Ureter (tissue), 1 donor: ENCODE measurements around the gene PTEN. TPM values are rescaled to one million over a fixed set of nuclear protein-coding genes. Genes with fewer than 3 reads are reported as not detected.
"Not testable (repeated sequence)": the region's sequence is repeated elsewhere in the genome, so short reads cannot be mapped to it uniquely, and the experiment has no call there.

Source experiments
- DNase-seq: peaks from one replicate; pipeline ENCODE4 v3.0.0-alpha.2; 2020; ENCODE audit warnings: low spot score
- total RNA-seq: library from RNA; stranded (reverse); gene quantifications from one replicate; pipeline ENCODE4 v1.2.4, GENCODE V29; 2023
- donor health status: DM: yes; HTN: yes; CAD: no.

The PTEN gene
- total RNA-seq, 1 donor from 2014 or later = 159 TPM

DNA sequence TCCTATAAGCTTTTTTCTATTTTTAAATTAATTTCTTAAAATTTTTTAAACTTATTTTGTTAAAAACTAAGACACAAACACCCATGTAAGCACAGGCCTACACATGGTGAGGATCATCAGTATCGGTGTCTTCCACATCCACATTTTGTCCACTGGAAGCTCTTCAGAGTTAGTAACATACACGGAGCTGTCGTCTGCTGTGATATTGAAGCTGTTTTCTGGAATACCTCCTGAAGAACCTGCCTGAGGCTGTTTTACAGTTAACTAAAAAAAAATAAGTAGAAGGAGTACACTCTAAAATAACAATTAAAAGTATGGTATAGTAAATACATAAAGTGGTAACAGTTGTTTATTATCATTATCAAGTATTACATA, 17.8 kb upstream of the PTEN start:
- no peak for DNase-seq

- DNase-seq = no peak
These were observed 17.4 kb upstream of the PTEN start for GRCh38 chr10:87846023-87846422.

- DNase-seq = not testable (repeated sequence)
These were observed 16.7 kb upstream of the PTEN start for GRCh38 chr10:87846711-87847110.

- no peak for DNase-seq
These were observed 15.9 kb upstream of the PTEN start for GRCh38 chr10:87847550-87847949.

DNA sequence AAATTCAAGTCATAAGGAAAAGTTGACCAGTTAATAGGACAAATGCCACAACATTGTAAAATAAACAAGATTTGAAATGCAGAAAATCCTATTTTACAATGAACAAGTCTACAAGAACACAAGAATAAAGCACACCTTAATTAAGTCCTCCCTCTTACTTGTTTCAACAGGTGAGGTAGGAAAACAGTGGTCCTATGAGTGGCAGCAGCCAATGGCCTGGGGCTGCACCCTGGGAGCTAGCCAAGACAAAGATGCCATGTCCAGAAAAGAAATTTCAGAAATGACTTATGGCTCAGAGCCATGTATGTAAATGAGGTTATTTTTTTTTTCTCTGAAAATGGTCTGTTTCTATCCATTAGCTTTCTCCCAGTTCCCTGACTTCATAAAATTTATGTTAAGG, 14.4 kb upstream of the PTEN start:
- DNase-seq = no peak

GRCh38 chr10:87850742-87851205, 12.7 kb upstream of the PTEN start:
- peak; percentile 61 for DNase-seq

GRCh38 chr10:87852089-87852488, 11.3 kb upstream of the PTEN start:
- DNase-seq = no peak

- not testable (repeated sequence) for DNase-seq
These were observed 8.2 kb upstream of the PTEN start for GRCh38 chr10:87855247-87855646.

DNA sequence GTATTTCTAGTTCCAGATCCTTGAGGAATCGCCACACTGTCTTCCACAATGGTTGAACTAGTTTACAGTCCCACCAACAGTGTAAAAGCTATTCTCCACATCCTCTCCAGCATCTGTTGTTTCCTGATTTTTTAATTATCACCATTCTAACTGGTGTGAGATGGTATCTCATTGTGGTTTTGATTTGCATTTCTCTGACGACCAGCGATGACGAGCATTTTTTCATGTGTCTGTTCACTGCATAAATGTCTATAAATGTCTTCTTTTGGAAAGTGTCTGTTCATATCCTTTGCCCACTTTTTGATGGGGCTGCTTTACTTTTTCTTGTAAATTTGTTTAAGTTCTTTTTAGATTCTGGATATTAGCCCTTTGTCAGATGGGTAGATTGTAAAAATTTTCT, 7.8 kb upstream of the PTEN start:
- DNase-seq = not testable (repeated sequence)

- peak; percentile 52 for DNase-seq
These were observed 3.1 kb upstream of the PTEN start for GRCh38 chr10:87860156-87860795.

GRCh38 chr10:87860816-87861403, 2.5 kb upstream of the PTEN start:
- no peak for DNase-seq

DNA sequence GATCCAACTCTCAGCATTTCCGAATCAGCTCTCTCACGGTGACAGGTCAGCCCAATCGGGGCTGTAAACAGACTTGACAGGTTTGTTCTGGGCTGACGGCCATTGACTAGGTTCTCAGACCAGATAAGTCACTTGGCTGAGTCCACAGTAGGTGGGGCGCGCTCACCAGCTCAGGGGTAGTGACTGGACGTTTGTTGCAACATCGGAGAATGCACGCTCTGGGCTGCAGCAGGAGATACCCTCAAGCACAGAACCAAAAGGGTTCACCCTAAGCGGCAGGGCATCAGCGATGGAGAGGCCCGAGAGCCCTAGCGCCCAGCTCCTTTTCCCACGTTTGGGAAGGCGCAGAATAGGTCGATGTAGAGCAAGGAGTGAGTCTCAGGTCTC, 1.9 kb upstream of the PTEN start:
- peak; percentile 86 for DNase-seq

DNA sequence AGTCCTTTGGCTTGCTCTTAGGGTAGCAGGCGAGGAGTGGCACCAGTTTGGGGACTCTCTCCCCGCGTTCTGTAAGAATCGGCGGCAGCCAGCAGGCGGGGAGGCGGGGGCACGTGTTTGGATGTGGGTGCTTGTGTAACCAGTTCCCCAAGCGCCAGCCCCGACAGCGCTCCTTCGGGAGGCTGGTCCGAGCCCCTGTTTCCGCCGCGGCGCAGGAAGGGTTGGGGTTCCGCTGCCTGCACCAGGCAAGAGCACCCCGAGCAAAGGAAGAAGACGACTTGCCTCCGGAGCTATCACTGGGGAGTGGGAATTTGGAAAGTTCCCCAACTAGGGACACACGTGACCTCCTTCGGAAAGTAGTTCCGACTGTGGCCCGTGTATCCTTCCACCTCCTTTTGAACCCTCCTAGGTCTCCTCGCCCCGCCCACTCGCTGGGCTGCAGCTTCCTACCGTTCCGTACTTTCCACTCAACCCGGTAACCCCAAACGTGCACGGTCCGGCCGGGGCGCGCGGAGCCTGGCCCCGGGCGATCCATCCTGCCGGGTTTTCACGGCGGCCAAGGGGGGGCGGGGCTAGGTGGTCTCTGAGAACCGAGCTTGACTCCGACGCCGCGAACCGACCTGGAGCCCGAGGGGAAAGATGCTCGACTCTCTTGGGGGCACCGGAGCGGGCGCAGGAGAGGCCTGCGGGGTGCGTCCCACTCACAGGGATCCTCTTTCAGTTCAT, 1.3 kb upstream of the PTEN start:
- DNase-seq = peak; percentile 98

DNA sequence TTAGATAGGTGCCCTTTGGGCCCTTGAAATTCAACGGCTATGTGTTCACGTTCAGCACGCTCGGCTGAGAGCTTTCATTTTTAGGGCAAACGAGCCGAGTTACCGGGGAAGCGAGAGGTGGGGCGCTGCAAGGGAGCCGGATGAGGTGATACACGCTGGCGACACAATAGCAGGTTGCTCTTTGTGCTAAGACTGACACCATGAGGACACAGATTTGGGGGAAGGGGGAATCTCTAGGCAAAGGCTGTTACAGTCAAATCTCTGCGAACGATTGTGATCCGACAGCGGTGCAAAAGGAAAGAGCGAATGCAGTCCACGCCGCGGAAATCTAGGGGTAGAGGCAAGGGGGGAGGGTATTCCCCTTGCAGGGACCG, 759 bp upstream of the PTEN start:
- DNase-seq = no peak

GRCh38 chr10:87863951-87864495, 598 bp downstream of the PTEN start:
- not testable (repeated sequence) for DNase-seq

GRCh38 chr10:87864496-87865059, 1.2 kb downstream of the PTEN start:
- DNase-seq = no peak

GRCh38 chr10:87865241-87865881, 1.9 kb downstream of the PTEN start:
- DNase-seq = no peak

DNA sequence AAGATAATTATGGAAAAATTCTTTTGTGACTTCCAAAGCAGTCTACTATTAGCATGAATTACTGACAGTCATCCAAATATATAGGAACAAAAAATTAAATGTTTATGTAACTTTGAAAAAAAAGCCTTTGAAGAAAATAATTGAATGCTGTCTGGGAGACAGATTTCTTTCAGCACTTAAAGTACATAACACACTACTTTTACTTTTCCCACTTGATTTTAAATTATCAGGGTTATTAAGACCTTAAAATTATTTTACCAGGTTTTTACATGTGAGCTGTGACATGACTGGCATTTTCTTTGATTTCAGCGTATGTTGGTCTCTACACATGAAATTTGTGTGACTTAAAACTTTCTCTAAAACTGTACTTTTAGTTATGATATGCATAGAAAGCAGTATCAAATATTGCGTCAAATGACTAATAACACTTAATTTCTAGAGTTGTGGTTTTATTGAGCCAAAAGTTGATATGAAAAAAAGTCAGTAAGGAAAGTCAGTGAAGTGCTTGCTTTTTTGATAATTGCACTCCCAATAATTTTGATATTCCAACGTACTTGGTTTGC, 3.1 kb downstream of the PTEN start:
- DNase-seq = no peak

DNA sequence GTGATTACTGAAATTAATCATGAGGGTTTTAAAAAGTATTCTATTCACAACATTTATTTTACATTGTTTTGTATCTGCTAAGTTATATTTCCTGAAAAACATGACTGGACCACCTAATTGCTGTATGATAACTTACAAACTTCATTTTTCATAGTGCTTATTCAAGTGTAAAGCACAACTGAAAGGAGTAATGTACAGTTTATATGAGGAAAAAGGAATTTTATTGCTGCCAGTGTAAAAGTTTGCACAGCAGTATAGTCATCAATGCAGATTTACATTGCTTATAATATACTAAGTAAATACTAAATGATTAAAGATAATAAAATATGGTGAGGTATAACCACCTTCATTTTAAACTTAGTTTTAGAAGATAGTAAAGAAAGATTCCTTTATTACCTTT, 4.0 kb downstream of the PTEN start:
- no peak for DNase-seq

- DNase-seq = no peak
These were observed 4.9 kb downstream of the PTEN start for GRCh38 chr10:87868277-87868676.

GRCh38 chr10:87869139-87869538, 5.7 kb downstream of the PTEN start:
- not testable (repeated sequence) for DNase-seq
